PC-3 (cell line): Measurements from ENCODE around the gene STX7. TPM values are rescaled to one million over a fixed set of nuclear protein-coding genes. Genes with fewer than 3 reads are reported as not detected.

ENCODE experiments used
- ATAC-seq: fragments of 200-7000 bp; cut with Tn5 transposase; 2 replicates; pipeline ENCODE4 v1.9.1; 2020; ENCODE audit warnings: mild to moderate bottlenecking, moderate library complexity
- BruUV-seq: library from RNA; stranded (reverse); fragments of 400-500 nt; replicated peaks from 2 replicates; lab custom pipeline; 2021; lab: Mats Ljungman, UMichigan
- CTCF ChIA-PET: fragments of 300-600 bp; sonication (Branson Sonifier 250); formaldehyde crosslinking; loops from one replicate; lab custom pipeline; 2022; ENCODE audit warnings: antibody characterized with exemption; lab: Charles Lee
- POLR2A ChIA-PET: fragments of 300-600 bp; sonication (Branson Sonifier 250); formaldehyde crosslinking; loops from one replicate; lab custom pipeline; 2022; ENCODE audit warnings: antibody characterized with exemption; ENCODE audit not compliant: unreplicated experiment; lab: Charles Lee
- DNase-seq: peaks from one replicate; pipeline ENCODE4 v3.0.0-alpha.2; 2015
- H2AFZ ChIP-seq: fragments of 300-600 bp; sonication (generic); 2 replicates; pipeline ENCODE4 v1.6.0; 2016; ENCODE audit warnings: antibody characterized with exemption, low read length
- H3F3A ChIP-seq: fragments of 300-600 bp; sonication (generic); one replicate; pipeline ENCODE4 v1.6.0; 2017; ENCODE audit warnings: antibody characterized with exemption, low read length, control low read depth, mild to moderate bottlenecking; ENCODE audit not compliant: unreplicated experiment
- H3K27ac ChIP-seq: fragments of 300-600 bp; sonication (generic); 2 replicates; pipeline ENCODE4 v1.5.1; 2016; ENCODE audit warnings: mild to moderate bottlenecking, low read length
- H3K27me3 ChIP-seq: fragments of 300-600 bp; sonication (generic); 2 replicates; pipeline ENCODE4 v1.6.1; 2016; ENCODE audit warnings: low read length, mixed read lengths
- H3K36me3 ChIP-seq: fragments of 300-600 bp; sonication (generic); 2 replicates; pipeline ENCODE4 v1.6.1; 2016; ENCODE audit warnings: low read depth, mixed run types, low read length, mixed read lengths
- H3K4me1 ChIP-seq: fragments of 300-600 bp; sonication (generic); 2 replicates; pipeline ENCODE4 v1.5.1; 2016; ENCODE audit warnings: low read length; ENCODE audit not compliant: insufficient read depth
- H3K4me2 ChIP-seq: fragments of 300-600 bp; sonication (generic); 2 replicates; pipeline ENCODE4 v1.6.0; 2016; ENCODE audit warnings: low read length
- H3K4me3 ChIP-seq: fragments of 300-600 bp; sonication (generic); 2 replicates; pipeline ENCODE4 v1.5.1; 2016; ENCODE audit warnings: mild to moderate bottlenecking, low read length, mixed read lengths
- H3K79me2 ChIP-seq: fragments of 300-600 bp; sonication (generic); 2 replicates; pipeline ENCODE4 v1.6.1; 2017; ENCODE audit warnings: low read length, mixed read lengths
- H3K9ac ChIP-seq: fragments of 300-600 bp; sonication (generic); 2 replicates; pipeline ENCODE4 v1.6.0; 2016; ENCODE audit warnings: mild to moderate bottlenecking, low read length
- H3K9me2 ChIP-seq: fragments of 300-600 bp; sonication (generic); replicated peaks from 2 replicates; pipeline ENCODE4 v1.6.1; 2016; ENCODE audit warnings: mixed run types, low read length, mixed read lengths
- H3K9me3 ChIP-seq: fragments of 300-600 bp; sonication (generic); 2 replicates; pipeline ENCODE4 v1.6.1; 2016; ENCODE audit warnings: low read length, mixed read lengths
- H4K20me1 ChIP-seq: fragments of 300-600 bp; sonication (generic); 2 replicates; pipeline ENCODE4 v1.6.1; 2016; ENCODE audit warnings: low read length, mixed read lengths
- EZH2 ChIP-seq: fragments of 300-600 bp; sonication (generic); IDR thresholded peaks from one replicate; pipeline ENCODE4 v1.6.1; 2017; ENCODE audit warnings: antibody characterized with exemption, mild to moderate bottlenecking, low read length; ENCODE audit not compliant: unreplicated experiment
- EZH2phosphoT487 ChIP-seq: fragments of 300-600 bp; sonication (generic); IDR thresholded peaks from 2 replicates; pipeline ENCODE4 v1.6.1; 2018; ENCODE audit warnings: mild to moderate bottlenecking, antibody characterized with exemption, low read length, borderline replicate concordance
- intact Hi-C: fragments of 100-400 bp; cut with micrococcal nuclease; formaldehyde crosslinking; loops from 2 replicates; pipeline ENCODE4 v1.9.0; 2023
- total RNA-seq: library from RNA; depleted of rRNA; stranded (reverse); fragments of >200 nt; gene quantifications from 2 replicates; pipeline ENCODE4 v1.2.3, GENCODE V29; 2014
- TF ChIP-seq, protein P1 (sequence below): fragments of 300-600 bp; sonication (generic); conservative IDR thresholded peaks from 2 replicates; pipeline ENCODE4 v1.5.1; 2017; ENCODE audit warnings: antibody characterized with exemption, low read depth, mild to moderate bottlenecking, low read length

Gene STX7
- total RNA-seq, 1 experiment from 2014 or later: 27.4 TPM

DNA sequence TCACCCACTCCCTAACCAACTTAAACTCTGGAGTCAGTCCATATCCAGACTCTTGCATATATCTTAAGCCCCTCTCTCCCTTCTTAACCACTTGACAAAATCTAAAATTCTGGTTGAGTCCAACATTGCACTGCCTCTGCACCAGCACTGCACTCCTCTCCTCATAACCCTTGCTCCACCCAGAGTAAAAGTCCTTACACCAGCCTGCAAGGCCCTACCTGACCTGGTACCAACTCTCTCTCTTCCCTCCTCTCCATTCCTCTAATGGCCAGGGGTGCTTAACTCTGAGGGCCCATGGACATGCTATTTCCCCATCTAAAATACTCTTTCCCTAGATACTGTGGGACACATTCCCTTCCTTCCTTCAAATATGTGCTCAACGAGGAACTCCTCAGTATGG is 21.0 kb downstream of the STX7 start:
- Histone ChIP-seq H3F3A (no peaks in the 10 kb centered on the region), H3K4me3 (no peak overlapping the region), H3K79me2 (0 out of 2 replicates have a peak, but pooled peaks cover 6% of the 10 kb centered on the region), H3K9me3 (no peaks in the 10 kb centered on the region), H2AFZ (no peak overlapping the region), H3K9me2 (no peaks in the 10 kb centered on the region), H3K4me1 (no peaks in the 10 kb centered on the region), H3K27me3 (no peaks in the 10 kb centered on the region), H3K9ac (no peak overlapping the region), H3K27ac (no peak overlapping the region), H3K4me2 (no peak overlapping the region), H3K36me3 (no peaks in the 10 kb centered on the region), H4K20me1 (no peaks in the 10 kb centered on the region)
- BruUV-seq: no TSS peak
- no peak for TF ChIP-seq EZH2
- TF ChIP-seq, protein P1, sequence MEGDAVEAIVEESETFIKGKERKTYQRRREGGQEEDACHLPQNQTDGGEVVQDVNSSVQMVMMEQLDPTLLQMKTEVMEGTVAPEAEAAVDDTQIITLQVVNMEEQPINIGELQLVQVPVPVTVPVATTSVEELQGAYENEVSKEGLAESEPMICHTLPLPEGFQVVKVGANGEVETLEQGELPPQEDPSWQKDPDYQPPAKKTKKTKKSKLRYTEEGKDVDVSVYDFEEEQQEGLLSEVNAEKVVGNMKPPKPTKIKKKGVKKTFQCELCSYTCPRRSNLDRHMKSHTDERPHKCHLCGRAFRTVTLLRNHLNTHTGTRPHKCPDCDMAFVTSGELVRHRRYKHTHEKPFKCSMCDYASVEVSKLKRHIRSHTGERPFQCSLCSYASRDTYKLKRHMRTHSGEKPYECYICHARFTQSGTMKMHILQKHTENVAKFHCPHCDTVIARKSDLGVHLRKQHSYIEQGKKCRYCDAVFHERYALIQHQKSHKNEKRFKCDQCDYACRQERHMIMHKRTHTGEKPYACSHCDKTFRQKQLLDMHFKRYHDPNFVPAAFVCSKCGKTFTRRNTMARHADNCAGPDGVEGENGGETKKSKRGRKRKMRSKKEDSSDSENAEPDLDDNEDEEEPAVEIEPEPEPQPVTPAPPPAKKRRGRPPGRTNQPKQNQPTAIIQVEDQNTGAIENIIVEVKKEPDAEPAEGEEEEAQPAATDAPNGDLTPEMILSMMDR: no peak
- TF ChIP-seq EZH2phosphoT487: no peak
- POLR2A ChIA-PET: no interaction called here
- DNase-seq: no peak
- intact Hi-C loops: no loop called here
- CTCF ChIA-PET: no interaction called here
- ATAC-seq: no peak

DNA sequence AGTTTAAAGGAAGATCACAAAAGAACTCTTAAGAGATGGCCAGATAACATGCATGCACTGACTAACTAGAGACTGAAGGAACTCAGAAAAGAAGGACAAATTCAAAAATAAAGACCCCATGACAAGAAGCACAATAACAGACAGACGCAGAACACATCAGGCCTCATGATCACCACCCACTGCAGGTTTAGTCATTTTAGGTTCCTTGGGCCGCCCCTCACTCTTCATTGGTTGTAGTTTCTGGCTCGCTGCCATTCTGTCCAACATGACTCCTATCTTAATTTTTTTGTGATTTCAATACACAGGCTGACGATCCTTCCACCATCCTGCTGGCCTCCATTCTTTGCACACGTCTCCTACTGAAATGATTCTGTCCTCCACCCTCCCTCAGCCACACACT is 21.6 kb downstream of the STX7 start:
- Histone ChIP-seq H3K9me3 (no peaks in the 10 kb centered on the region), H4K20me1 (no peaks in the 10 kb centered on the region), H3K27ac (no peak overlapping the region), H3K9ac (no peak overlapping the region), H3K79me2 (0 out of 2 replicates have a peak, but pooled peaks cover 6% of the 10 kb centered on the region), H3K9me2 (no peaks in the 10 kb centered on the region), H3K4me3 (no peak overlapping the region), H2AFZ (no peak overlapping the region), H3K4me1 (no peaks in the 10 kb centered on the region), H3F3A (no peaks in the 10 kb centered on the region), H3K4me2 (no peak overlapping the region), H3K36me3 (no peaks in the 10 kb centered on the region), H3K27me3 (no peaks in the 10 kb centered on the region)
- no peak for ATAC-seq
- TF ChIP-seq EZH2phosphoT487 (no peak), EZH2 (no peak)
- TF ChIP-seq, protein P1: no peak
- intact Hi-C loops: no loop called here
- BruUV-seq: no TSS peak
- ChIA-PET CTCF (no interaction called here), POLR2A (no interaction called here)
- DNase-seq: no peak

DNA sequence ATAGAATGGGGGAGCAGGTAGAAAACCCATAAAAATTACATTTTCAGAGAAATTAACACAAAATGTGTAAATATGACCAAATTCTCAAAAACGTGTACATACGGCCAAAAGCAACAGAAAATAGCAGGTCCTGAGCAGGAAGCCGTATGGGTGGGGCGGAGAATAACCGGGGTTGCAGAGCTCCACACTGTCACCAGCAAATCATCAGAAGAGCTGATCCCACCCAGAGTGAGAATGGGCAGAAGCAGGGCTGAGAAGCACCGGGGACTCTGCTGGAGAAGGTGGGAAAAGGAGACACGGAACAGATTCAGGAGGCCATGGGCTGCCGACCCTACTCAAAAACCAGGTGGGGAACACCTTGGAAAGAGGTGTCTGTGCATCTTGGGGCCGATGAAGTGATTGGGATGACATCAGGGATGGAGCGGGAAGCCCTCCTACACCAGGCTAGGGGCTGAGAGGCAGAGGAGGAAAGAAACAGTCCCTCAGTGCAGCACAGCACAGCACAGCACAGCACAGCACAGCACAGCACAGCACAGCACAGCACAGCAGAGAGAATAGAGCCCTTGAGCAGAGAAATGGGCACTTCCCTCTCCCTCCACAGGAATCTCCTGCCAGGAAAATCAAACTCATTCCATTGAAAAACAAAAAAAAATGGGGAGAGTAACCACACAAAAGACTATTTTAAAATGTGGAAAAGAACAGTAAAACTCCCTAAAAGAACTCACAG is 22.3 kb downstream of the STX7 start:
- no peak for ATAC-seq

More for the DNA sequence above, 22.3 kb downstream of the STX7 start:
- no peaks in the 10 kb centered on the region for H4K20me1 ChIP-seq
- no peak overlapping the region for H3K27ac ChIP-seq
- no peak overlapping the region for H2AFZ ChIP-seq
- ChIA-PET CTCF (no interaction called here), POLR2A (no interaction called here)
- no peak overlapping the region for H3K4me3 ChIP-seq
- H3K4me2 ChIP-seq: no peak overlapping the region
- no peaks in the 10 kb centered on the region for H3K9me3 ChIP-seq
- H3K4me1 ChIP-seq: no peaks in the 10 kb centered on the region
- TF ChIP-seq EZH2: no peak
- intact Hi-C loops: no loop called here
- H3K27me3 ChIP-seq: no peaks in the 10 kb centered on the region
- no peaks in the 10 kb centered on the region for H3F3A ChIP-seq
- DNase-seq: no peak
- no peaks in the 10 kb centered on the region for H3K36me3 ChIP-seq
- no peak overlapping the region for H3K9ac ChIP-seq
- H3K79me2 ChIP-seq: 0 out of 2 replicates have a peak, but pooled peaks cover 6% of the 10 kb centered on the region
- BruUV-seq: no TSS peak
- H3K9me2 ChIP-seq: no peaks in the 10 kb centered on the region
